GM21390 (cell line): ENCODE results near the gene VASN.
A peak's percentile ranks its signal among the peaks of the same experiment; 100 is the strongest.
"Not testable (repeated sequence)": the region's sequence is repeated elsewhere in the genome, so short reads cannot be mapped to it uniquely, and the experiment has no call there.

Experiments used
- ATAC-seq: cut with Tn5 transposase; IDR thresholded peaks from one replicate; pipeline ENCODE4 v1.9.1; 2021; ENCODE audit not compliant: unreplicated experiment

The VASN gene

DNA sequence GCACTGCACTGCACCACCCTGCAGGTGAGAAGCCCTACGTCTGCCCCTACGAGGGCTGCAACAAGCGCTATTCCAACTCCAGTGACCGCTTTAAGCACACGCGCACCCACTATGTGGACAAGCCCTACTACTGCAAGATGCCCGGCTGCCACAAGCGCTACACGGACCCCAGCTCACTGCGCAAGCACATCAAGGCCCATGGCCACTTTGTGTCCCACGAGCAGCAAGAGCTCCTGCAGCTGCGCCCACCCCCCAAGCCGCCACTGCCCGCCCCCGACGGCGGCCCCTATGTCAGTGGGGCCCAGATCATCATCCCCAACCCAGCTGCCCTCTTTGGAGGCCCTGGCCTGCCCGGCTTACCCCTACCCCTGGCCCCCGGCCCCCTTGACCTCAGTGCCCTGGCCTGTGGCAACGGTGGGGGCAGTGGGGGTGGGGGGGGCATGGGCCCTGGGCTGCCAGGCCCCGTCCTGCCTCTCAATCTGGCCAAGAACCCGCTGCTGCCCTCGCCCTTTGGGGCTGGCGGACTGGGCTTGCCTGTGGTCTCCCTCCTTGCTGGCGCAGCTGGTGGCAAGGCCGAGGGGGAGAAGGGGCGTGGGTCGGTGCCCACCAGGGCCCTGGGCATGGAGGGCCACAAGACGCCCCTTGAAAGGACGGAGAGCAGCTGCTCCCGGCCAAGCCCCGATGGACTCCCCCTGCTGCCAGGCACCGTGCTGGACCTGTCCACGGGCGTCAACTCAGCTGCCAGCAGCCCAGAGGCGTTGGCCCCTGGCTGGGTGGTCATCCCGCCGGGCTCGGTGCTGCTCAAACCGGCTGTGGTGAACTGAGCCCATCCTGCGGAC, 34.7 kb upstream of the VASN start:
- ATAC-seq: no peak

DNA sequence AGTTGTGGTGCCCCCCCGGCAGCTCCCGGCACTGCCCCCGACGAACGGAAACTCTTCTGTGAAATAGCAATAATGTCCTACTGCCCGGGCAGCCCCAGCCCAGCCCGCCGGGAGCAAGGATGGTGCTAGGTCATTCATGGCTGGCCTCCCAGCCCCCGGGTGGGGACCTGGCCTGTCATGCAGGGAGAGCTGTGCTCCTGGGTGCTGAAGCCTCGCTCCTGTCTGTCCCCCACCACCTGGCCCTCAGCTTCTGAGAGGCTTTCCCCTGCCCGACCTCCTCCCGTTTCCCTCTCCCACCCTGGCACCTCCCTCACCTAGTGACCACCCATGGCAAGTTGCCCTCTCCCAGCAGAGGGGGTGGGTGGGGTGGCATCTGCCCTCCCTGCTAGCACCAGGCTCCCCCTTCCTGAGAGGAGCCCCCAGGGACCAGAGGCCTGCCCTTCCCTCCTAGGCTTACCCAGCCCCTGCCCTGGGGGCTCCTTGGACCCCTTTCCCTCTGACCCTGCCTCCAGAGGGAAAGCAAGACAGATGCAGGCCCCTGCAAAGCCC, 34.0 kb upstream of the VASN start:
- no peak for ATAC-seq

DNA sequence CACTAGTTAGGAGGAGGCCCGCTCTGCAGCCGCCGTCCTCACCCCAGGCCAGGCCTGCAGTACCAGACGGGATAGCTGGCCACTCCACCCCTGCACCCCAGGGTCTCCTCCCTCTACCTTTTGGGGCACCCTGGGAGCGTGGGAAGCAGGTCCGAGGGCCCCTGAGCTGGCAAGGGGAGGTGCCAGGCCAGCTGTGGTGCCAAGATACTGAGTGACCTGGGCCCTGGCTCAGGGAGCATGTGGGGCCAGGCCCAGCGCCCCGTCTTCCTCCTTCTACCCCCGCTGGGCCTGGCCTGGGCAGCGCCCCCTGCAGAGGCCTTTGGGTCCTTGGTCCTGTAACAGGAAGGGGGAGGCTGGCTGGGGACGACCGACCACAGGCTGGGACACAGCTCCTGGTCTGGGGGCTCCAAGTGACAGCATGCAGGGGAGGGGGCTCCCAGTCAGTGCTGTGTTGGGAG, 33.5 kb upstream of the VASN start:
- ATAC-seq: no peak

DNA sequence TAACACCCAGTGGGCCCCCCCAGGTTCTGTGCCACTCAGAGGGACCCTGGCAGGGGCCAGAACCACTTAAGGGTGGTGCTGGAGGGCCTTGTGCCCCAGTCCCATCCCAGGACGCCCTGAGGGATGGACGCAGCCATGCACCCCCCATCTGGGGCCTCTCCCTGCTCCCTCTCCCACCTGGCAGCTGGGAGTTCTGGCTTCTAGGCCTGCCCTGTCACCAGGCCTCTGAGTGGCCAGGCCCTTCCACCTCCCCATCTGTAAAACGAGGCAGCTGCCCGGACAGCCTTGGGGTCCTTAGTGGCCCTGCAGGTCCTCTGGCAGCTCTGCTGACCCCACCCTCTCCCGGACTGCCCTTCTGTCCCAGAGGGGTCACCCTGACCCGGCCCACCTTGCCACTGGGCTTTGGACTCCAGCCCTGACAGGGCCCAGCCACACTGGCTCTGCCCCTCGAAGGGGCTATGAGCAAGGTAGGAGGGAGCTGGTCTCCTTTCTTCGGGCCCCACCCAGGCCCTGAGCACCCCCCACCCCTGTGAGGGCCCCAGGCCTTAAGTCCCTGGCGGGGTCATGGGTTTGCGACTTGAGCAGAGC, 32.8 kb upstream of the VASN start:
- no peak for ATAC-seq

DNA sequence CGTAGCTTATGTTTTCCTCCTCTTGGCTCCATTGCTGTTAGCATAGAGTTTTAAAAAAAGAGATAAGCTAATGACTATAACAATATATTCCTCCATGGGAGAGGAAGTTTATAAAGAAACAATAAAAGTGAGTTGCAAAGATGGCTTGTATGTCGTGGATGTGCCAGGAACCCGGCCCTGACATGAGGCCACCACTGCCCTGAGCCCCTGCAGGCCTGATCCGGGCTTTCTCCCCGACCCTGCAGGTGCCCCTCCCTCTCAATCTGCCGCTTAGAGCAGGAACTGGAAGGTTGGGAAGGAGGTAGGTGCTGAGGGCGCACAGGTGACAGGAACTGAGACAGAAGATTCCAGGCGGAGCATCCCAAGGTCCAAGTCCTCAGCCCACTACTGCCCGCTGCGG, 32.2 kb upstream of the VASN start:
- no peak for ATAC-seq

DNA sequence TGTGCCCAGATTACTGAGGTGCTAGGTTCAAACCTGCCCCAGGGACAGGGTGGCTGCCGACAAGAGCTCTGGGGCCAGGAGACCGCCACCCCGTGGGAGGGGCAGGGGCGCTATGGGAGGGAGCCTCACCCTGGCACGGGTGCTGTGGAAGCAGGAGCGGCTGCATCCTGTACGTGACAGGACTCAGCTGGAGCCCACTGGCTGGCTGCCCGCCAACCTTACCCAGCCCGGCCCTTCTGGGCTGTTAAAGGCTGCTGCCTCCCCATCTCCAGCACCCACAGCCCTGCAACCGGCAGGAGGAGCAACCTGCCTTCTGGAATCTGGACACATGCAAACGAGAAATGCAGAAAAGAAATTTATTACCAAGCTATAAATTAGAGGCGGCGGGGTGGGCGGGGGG, 31.7 kb upstream of the VASN start:
- ATAC-seq: no peak

DNA sequence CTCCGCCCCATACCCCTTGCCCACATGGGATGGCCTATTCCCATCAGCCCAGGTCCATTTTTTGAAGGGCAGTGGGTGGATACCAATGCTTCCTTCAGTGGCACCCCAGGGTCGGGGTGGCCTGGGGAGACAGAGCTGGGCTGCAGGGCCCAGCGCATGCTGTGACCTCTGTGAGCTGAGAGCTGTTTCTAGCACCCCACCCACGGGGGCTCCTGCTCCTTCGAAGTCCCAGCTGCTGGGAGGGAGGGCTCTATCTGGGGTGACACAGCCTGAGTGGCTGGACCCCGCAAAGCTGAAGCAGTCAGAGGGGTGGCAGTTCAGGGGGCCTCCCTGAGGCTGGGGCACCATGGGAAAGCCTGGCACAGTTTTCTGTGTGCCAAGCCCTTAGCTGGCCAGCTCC, 31.2 kb upstream of the VASN start:
- ATAC-seq: no peak

DNA sequence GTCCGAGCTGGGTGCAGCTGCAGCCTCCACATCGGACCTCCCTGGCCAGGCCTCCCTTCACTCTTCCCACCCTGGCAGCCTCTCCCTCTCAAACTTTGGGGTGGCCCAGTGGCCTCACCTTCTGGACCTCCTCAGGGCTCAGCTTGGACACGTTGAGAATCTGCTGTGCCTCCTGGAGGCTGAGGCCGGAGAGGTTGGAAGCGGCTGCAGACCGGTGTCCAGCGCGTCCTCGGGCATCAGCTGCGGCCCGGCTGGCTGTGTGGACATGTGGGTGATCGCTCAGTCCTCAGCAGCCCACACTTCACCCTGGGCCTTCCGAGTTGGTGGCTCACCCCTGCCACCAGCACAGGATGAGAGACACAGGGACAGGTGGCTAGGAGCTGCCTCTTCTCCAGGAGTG, 30.4 kb upstream of the VASN start:
- no peak for ATAC-seq

DNA sequence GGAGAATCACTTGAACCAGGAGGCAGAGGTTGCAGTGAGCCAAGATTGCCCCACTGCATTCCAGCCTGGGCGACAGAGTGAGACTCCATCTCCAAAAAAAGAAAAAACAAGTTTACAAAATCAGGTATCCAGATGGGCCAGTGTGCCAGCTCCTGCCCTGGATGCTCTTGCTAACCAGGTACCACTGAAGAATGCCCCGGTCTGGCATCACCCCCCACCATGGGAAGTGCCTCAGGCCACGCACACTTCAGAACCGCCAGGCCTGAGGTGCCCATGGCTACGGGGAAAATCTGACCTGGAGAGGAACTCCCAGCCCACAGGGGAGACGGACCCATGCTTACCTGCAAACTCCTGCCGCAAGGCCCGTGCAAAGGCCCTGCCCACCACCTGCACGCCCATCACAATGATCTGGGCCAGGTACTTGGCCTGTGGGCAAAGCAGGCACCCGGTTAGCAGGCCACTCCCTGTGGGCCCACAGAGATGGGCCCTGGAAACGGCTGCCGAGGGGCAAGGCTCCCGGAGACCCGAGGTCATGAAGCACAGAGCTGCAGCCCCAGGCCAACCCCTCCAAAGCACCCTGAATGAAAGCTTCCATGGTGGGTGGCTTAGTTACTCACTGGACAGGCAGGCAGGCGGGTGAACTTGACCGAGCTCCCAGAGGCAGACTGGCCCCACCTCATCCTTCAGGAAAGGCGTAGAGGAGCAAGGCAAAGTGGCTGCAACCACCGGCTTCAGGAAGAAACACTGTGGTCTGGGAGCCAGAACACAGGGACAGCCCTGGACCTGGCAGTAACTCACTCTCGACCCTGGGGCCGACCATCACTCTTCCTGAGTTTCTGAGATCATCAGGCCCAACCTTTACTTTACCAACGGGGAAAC, 28.5 kb upstream of the VASN start:
- no peak for ATAC-seq

DNA sequence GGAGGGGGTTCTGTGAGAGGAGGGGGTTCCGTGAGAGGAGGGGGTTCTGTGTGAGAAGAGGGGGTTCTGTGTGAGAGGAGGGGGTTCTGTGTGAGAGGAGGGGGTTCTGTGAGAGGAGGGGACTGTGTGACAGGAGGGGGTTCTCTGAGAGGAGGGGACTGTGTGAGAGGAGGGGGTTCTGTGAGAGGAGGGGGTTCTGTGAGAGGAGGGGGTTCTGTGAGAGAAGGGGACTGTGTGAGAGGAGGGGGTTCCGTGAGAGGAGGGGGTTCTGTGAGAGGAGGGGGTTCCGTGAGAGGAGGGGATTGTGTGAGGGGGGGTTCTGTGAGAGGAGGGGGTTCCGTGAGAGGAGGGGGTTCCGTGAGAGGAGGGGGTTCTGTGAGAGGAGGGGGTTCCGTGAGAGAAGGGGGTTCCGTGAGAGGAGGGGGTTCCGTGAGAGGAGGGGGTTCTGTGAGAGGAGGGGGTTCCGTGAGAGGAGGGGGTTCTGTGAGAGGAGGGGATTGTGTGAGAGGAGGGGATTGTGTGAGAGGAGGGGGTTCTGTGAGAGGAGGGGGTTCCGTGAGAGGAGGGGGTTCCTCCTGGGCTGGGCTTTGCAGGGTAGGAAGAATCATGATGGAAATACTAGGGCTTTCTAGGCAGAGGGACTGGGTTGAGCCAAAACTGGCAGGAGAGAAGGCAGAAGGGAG, 27.2 kb upstream of the VASN start:
- ATAC-seq: not testable (repeated sequence)

DNA sequence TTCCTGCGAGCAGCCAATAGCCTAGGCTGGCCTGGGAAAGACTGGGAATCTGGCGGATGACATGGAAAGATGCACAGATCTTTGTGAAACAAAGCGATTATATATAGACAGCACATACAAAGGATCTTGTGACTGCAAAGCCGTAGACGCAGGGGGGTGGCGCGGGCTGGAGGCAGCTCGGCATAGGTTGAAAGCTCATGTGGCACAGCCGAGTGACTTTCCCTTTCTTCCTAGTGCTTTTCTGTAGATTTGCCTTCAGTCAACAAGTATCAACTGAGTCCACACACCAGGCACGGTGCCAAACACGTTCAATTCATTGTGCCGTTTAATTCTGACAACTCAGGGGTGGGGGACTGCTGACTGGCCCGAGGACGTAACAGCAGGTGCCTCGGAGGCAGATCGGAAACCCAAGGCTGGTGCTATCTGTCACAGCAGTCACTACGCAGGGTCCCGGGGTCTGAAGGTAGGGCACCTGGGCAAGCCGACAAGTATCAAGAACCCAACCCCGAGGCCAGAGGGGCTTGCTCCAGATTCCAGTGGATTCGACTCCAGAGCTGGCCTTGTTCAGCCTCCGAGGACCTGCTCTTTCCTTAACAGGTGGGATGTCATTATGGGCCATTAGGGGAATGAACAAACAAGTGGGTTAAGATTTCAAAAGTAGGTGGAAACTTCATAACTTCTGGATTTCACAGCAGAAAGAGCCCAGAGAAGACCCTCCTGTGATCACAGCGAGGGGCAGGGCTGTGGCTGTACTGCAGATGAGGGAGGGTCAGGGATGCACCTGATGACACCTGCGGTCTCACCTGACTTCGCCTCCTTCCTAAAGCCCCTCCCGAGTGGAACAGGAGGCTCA, 26.4 kb upstream of the VASN start:
- no peak for ATAC-seq

DNA sequence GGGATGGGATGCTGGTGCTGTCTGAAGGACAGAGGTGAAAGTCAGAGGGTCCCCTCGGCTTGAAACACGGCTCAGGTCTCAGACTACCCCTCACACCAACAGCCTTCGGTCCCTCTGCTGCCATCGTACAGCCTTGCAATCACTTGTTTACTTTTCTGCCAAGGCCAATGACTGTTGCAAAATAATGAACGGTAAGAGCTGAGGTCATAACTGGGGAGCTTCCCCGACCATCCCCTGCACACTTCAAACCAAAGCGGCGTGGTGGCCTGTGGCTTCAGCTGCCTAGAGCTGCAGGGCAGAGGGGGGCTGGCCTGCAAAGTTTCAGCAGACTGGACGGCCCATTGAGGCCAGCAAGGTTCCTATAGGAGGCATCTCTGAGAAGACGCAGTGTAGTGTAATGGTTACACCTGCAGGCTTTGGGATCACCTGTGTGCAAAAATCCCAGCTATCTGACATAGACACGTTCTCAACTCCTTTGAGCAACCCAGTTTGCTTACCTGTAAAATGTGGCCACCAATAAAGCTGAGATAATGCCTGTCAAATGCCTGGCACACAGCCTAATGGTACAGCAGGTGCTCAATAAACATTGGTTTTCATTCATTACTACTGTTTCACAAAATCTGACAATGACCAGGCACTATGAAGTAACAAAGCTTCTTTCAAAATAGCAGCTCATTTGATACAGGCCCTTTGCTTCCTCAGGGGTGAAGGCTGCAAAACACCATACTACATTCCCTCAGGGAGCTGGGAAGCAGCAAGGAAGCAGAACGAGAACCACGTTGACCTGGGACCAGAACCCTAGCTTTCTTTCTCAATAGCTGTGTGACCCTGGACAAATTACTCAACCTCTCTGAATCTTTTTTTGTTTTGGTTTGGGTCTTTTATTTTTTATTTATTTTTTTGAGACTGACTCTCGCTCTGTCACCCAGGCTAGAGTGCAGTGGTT, 25.5 kb upstream of the VASN start:
- no peak for ATAC-seq

DNA sequence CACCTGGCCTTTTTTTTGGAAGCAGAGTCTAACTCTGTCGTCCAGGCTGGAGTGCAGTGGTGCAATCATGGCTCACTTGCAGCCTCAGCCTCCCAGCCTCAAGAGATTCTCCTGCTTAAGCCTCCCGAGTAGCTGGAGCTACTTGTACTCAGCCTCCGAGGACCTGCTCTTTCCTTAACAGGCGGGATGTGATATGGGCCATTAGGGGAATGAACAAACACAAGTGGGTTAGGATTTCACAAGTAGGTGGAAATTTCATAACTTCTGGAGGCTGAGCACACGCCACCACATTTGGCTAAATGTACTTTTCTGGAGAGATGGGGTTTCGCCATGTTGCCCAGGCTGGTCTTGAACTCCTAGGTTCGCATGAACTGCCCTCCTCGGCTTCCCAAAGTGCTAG, 24.6 kb upstream of the VASN start:
- ATAC-seq: no peak

DNA sequence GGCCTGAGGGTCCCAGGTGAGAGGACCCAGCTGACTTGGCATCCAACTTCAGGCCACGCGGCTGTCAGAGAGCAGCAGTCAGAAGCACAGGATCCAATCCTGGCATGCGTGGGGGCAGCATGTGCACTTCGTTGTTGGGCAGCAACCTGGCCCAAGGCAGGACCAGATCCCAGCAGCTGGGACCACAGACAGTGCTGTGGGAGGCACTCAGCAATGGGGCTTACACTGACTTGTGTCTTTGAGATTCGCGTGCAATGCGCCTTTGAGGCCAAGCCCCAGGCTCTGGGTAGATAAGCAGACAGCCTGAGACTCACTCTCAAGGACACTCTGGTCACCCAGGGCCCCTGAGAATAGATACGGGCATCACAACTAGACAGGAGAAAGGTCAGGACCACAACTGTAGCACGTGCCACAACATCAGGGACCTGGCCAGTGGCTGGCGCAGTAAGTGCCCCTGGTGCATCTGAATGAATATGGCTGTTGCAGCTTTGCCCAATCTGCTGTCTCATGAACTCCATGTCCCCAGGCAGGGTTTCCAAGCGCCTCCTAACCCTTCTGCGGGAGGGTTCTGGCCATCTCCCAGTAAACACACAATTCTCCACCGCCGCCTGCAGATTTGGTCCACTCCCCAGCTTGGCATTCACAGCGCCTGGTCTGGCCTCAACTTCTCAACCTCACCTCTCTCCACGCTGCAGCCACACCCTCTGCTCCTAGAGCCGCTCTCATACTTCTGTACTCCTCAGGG, 23.7 kb upstream of the VASN start:
- no peak for ATAC-seq

DNA sequence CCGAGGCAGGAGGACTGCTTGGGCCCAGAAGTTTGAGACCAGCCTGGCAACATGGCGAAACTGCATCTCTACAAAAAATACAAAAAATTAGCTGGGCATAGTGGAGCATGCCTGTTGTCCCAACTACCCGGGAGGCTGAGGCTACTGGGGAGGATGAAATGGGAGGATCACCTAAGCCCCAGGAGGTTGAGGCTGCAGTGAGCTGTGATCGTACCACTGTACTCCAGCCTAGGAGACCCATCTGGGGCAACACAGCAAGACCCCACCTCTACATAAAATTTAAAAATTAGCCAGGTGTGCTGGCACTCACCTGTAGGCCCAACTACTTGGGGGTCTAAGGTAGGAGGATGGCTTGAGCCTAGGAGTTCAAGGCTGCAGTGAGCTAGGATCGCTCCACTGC, 22.3 kb upstream of the VASN start:
- ATAC-seq: no peak

DNA sequence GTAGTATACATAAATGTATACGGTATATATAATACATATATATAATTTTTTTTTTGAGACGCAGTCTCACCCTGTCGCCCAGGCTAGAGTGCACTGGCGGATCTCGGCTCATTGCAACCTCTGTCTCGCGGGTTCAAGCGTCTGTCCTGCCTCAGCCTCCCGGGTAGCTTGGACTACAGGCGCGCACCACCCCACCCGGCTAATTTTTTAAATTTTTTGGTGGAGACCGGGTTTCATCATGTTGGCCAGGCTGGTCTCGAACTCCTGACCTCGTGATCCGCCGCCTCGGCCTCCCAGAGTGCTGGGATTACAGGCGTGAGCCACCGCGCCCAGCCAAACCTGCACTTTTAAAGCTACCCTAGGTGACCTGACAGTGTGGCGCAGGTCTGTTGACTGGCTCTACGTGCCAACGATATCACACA, 21.3 kb upstream of the VASN start:
- ATAC-seq: peak; percentile 17

DNA sequence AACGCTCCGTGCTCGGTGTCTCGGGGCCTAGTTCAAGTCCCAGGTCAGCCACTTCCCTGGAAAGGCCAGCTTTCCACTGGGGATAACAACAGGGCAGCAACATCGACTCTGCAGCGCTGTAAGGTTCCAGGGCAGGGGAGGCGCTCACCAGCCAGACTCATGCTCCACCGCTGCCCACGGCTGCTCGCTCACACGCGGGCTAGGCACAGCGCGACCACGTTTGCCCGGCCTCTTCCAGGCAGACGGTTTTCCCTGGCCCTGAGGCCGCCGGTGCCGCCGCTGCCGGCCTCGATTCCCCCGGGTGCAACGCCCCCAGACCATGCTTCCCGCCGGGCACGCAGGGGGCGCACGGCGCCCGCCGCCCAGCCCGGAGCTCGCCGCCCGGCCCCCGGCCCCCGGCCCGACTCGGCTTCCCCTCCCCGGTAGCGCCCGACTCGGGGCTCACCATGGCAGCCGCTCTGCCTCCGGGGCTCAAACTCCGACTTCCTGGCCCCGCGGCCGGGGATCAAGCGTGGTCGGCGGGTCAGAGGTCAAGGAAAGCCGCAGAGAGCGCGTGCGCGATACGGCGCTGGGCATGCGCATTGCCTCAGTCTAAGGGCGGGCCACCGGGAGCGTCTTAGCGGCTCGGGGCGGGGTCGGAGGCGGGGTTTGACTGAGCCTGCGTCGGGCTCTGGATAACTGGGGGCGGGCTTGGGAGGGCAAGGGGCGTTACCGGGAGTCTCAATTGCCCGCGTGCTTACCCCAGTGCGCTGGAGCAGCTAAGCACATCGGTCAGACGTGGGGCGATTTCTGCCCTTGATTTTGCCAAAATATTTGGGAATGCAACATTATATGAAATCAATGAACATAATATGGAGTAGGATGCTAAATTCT, 20.6 kb upstream of the VASN start, which contains the start of gene PAM16:
TSS of gene PAM16 (minus strand) at position 535 of the 873 bp plus-strand sequence. CDS start at position 448, 87 bp downstream.
- peak; percentile 83 for ATAC-seq
